WTC11 (cell line): ENCODE measurements around the gene FSTL4.

Source experiments
- AFF4 ChIP-seq: sonication (generic); formaldehyde crosslinking; IDR thresholded peaks from 2 replicates; pipeline ENCODE4 v1.8.1; 2023; ENCODE audit warnings: mild to moderate bottlenecking, missing genetic modification reagents, borderline replicate concordance
- CTCF ChIP-seq: fragments of 200-600 bp; IDR thresholded peaks from 2 replicates; pipeline ENCODE4 v1.8.0; 2022; ENCODE audit warnings: antibody characterized with exemption
- JUN ChIP-seq: sonication (generic); formaldehyde crosslinking; IDR thresholded peaks from 2 replicates; pipeline ENCODE4 v1.8.0; 2023; ENCODE audit warnings: mild to moderate bottlenecking, missing genetic modification reagents
- MYBL2 ChIP-seq: sonication (generic); formaldehyde crosslinking; IDR thresholded peaks from 2 replicates; pipeline ENCODE4 v1.8.1; 2023; ENCODE audit warnings: mild to moderate bottlenecking, moderate library complexity, missing genetic modification reagents
- NFATC4 ChIP-seq: fragments of 250-450 bp; sonication (Bioruptor Pico); IDR thresholded peaks from 2 replicates; pipeline ENCODE4 v1.9.0; 2021; ENCODE audit warnings: mild to moderate bottlenecking
- SP1 ChIP-seq: sonication (generic); formaldehyde crosslinking; conservative IDR thresholded peaks from 2 replicates; pipeline ENCODE4 v1.8.1; 2022; ENCODE audit warnings: missing genetic modification reagents
- USF2 ChIP-seq: sonication (generic); formaldehyde crosslinking; IDR thresholded peaks from 2 replicates; pipeline ENCODE4 v1.8.1; 2023; ENCODE audit warnings: mild to moderate bottlenecking, missing genetic modification reagents, moderate library complexity
- ZNF416 ChIP-seq: fragments of 250-450 bp; sonication (Bioruptor Pico); IDR thresholded peaks from 2 replicates; pipeline ENCODE4 v1.9.0; 2021; ENCODE audit warnings: mild to moderate bottlenecking, inconsistent platforms

- TF ChIP-seq CTCF, result no peak
- TF ChIP-seq MYBL2 (CRISPR knock-in tag), result no peak
- TF ChIP-seq AFF4, result no peak
- no peak for TF ChIP-seq NFATC4
- TF ChIP-seq JUN, result no peak
- TF ChIP-seq USF2 (CRISPR knock-in tag), result no peak
- TF ChIP-seq SP1, result no peak
- no peak for TF ChIP-seq ZNF416 (CRISPR knock-in tag)
Measured at GRCh38 chr5:133453831-133454230, 158.5 kb downstream of the FSTL4 start.
